Left lung (tissue), 10 donors: Measurements from ENCODE around the gene SLC38A8. TPM values are rescaled to one million over a fixed set of nuclear protein-coding genes. Genes with fewer than 3 reads are reported as not detected.

ENCODE experiments used
- ATAC-seq: fragments of 200-7000 bp; cut with Tn5 transposase; one replicate; pipeline ENCODE4 v1.9.1; 2020; ENCODE audit warnings: moderate library complexity
- DNase-seq, 4 donors: peaks; one replicate each; pipeline ENCODE4 v3.0.0-alpha.2; 2013 to 2020
- H3K27ac ChIP-seq, 2 donors: fragments of 200-600 bp; sonication (generic) in 1 of 2; one replicate each; pipeline versions ENCODE4 v1.5.0 to v1.8.0; 2020 to 2021
- H3K27me3 ChIP-seq, 2 donors: fragments of 200-600 bp; sonication (generic) in 1 of 2; one replicate each; pipeline versions ENCODE4 v1.5.0 to v1.8.0; 2020 to 2021
- H3K36me3 ChIP-seq, 2 donors: fragments of 200-600 bp; sonication (generic) in 1 of 2; one replicate each; pipeline versions ENCODE4 v1.5.0 to v1.8.0; 2020 to 2021
- H3K4me1 ChIP-seq, 2 donors: fragments of 200-600 bp; one replicate each; pipeline ENCODE4 v1.8.0; 2021
- H3K4me3 ChIP-seq, 2 donors: fragments of 200-600 bp; sonication (generic) in 1 of 2; one replicate each; pipeline versions ENCODE4 v1.5.0 to v1.8.0; 2020 to 2021; ENCODE audit warnings: mild to moderate bottlenecking in 1 of 2
- H3K9me3 ChIP-seq, 2 donors: fragments of 200-600 bp; sonication (generic) in 1 of 2; one replicate each; pipeline versions ENCODE4 v1.5.0 to v1.8.0; 2020 to 2021
- CTCF ChIP-seq, 2 donors: fragments of 200-600 bp; sonication (generic) in 1 of 2; IDR thresholded peaks; one replicate each; pipeline versions ENCODE4 v1.5.0 to v1.8.0; 2021; ENCODE audit warnings: antibody characterized with exemption in 2 of 2
- intact Hi-C, 2 donors: fragments of 100-400 bp; cut with DNase I; formaldehyde crosslinking; loops; one replicate each; pipeline versions ENCODE4 v1.11.2 to v1.14.2; 2022
- polyA plus RNA-seq, 6 donors: library from polyadenylated mRNA; unstranded; fragments of 120-200 nt; gene quantifications; one replicate each; pipeline ENCODE4 v1.2.1, GENCODE V29; 2013; ENCODE audit not compliant: insufficient read length in 6 of 6
- total RNA-seq, 2 donors: library from RNA; stranded (reverse); fragmentation: NEBNext Ultra II Directional; extraction: Animal tissue kit (Norgen Biotek cat#: 25700); gene quantifications; one replicate each; pipeline ENCODE4 v1.2.1, GENCODE V29; 2021
- donor health status: DM: no; HTN: yes; CAD: no.
- donor health status: DM: no; HTN: no; CAD: no.

Gene SLC38A8
- total and polyA plus RNA-seq, 8 donors = 0.65 TPM; not detected in 7

GRCh38 chr16:84021488-84021887 is 21.1 kb downstream of the SLC38A8 start:
- no peak overlapping the region for H3K4me3 ChIP-seq
- TF ChIP-seq CTCF (IDR thresholded peaks at IDR 0.05) = no peak
- DNase-seq (peak in 1 of 4 donors; percentile 14), ATAC-seq (no peak)
- peaks cover 0 to 76% of the 10 kb centered on the region in 2 donors for H3K27me3 ChIP-seq
- H3K36me3 ChIP-seq = no peaks in the 10 kb centered on the region
- intact Hi-C loops = no loop called here
- H3K27ac ChIP-seq = no peak overlapping the region
- peaks cover 0 to 9% of the 10 kb centered on the region in 2 donors for H3K9me3 ChIP-seq
- H3K4me1 ChIP-seq = no peaks in the 10 kb centered on the region

- H3K27me3 ChIP-seq = peaks cover 0 to 72% of the 10 kb centered on the region in 2 donors
- no peak overlapping the region for H3K4me3 ChIP-seq
- no peak overlapping the region for H3K27ac ChIP-seq
- H3K4me1 ChIP-seq = no peaks in the 10 kb centered on the region
- intact Hi-C loops = no loop called here
- ATAC-seq (no peak), DNase-seq (peak in 1 of 4 donors; percentile 22)
- peaks cover 0 to 9% of the 10 kb centered on the region in 2 donors for H3K9me3 ChIP-seq
- H3K36me3 ChIP-seq = no peaks in the 10 kb centered on the region
- no peak for TF ChIP-seq CTCF (IDR thresholded peaks at IDR 0.05)
Measured at GRCh38 chr16:84020353-84020752, 22.2 kb downstream of the SLC38A8 start.

- Histone ChIP-seq H3K27me3 (peaks cover 0 to 56% of the 10 kb centered on the region in 2 donors), H3K27ac (no peak overlapping the region), H3K4me3 (no peak overlapping the region), H3K4me1 (no peaks in the 10 kb centered on the region), H3K9me3 (peaks cover 0 to 9% of the 10 kb centered on the region in 2 donors), H3K36me3 (no peaks in the 10 kb centered on the region)
- TF ChIP-seq CTCF (IDR thresholded peaks at IDR 0.05) = no peak
- intact Hi-C loops = no loop called here
- ATAC-seq = no peak
- DNase-seq = no peak
Measured at GRCh38 chr16:84018710-84019109, 23.9 kb downstream of the SLC38A8 start.

GRCh38 chr16:84016477-84016876 is 26.1 kb downstream of the SLC38A8 start:
- no peaks in the 10 kb centered on the region for H3K4me1 ChIP-seq
- H3K36me3 ChIP-seq = no peaks in the 10 kb centered on the region
- no peak for TF ChIP-seq CTCF (IDR thresholded peaks at IDR 0.05)
- DNase-seq (peak in 1 of 4 donors; percentile 40), ATAC-seq (no peak)
- intact Hi-C loops = no loop called here
- peaks cover 0 to 3% of the 10 kb centered on the region in 2 donors for H3K9me3 ChIP-seq
- H3K27me3 ChIP-seq = peaks cover 0 to 34% of the 10 kb centered on the region in 2 donors
- H3K27ac ChIP-seq = no peak overlapping the region
- no peak overlapping the region for H3K4me3 ChIP-seq

GRCh38 chr16:84015399-84015798 is 27.2 kb downstream of the SLC38A8 start:
- H3K27me3 ChIP-seq = peaks cover 0 to 37% of the 10 kb centered on the region in 2 donors
- no peak overlapping the region for H3K4me3 ChIP-seq
- no peak for ATAC-seq
- TF ChIP-seq CTCF (IDR thresholded peaks at IDR 0.05) = no peak
- no peaks in the 10 kb centered on the region for H3K9me3 ChIP-seq
- intact Hi-C loops = no loop called here
- no peaks in the 10 kb centered on the region for H3K4me1 ChIP-seq
- DNase-seq = peak in 1 of 4 donors; percentile 15
- no peak overlapping the region for H3K27ac ChIP-seq
- no peaks in the 10 kb centered on the region for H3K36me3 ChIP-seq
